NB4 (cell line): ENCODE data around the gene BMAL1.

Source experiments
- DNase-seq: peaks from one replicate; pipeline ENCODE4 v3.0.0; 2010; ENCODE audit warnings: low read depth
- H3K4me3 ChIP-seq: one replicate; pipeline ENCODE4 v1.5.1; 2011; ENCODE audit warnings: mild to moderate bottlenecking, low read depth, low read length, moderate library complexity
- MYC ChIP-seq: IDR thresholded peaks from 2 replicates; pipeline ENCODE4 v1.6.1; 2011; ENCODE audit warnings: low read depth, low read length
- POLR2A ChIP-seq: IDR thresholded peaks from 2 replicates; pipeline ENCODE4 v1.6.1; 2011; ENCODE audit warnings: mild to moderate bottlenecking; ENCODE audit not compliant: insufficient read length; ENCODE audit errors: extremely low read depth
- TF ChIP-seq, protein P1 (sequence below): IDR thresholded peaks from 2 replicates; pipeline ENCODE4 v1.6.1; 2011; ENCODE audit warnings: low read depth, low read length
- TF ChIP-seq, protein P2 (sequence below): IDR thresholded peaks from one replicate; pipeline ENCODE4 v1.5.1; 2012; ENCODE audit warnings: low read depth, low read length

BMAL1 gene

DNA sequence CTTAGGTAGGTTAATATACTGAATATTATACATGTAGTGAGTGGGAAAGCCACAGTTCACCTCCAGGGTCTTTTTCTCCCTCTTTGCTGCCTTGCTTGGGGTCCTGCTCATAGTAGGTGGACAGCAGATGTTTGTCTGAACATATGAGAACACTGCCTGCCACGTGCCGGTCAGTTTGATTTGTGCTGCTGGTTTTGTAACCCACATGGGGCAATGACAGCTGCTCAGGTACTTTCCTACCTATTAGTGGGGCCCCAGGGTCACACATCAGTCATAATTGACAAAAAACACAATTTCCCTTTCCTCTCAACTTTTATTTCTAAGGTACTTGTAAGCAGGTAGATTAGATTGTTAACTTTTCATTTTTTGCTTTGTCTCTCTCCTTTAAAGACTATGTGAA lies 43.8 kb downstream of the BMAL1 start:
- no peak for DNase-seq
- TF ChIP-seq, protein P1, sequence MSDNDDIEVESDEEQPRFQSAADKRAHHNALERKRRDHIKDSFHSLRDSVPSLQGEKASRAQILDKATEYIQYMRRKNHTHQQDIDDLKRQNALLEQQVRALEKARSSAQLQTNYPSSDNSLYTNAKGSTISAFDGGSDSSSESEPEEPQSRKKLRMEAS: no peak
- TF ChIP-seq MYC (no peak), POLR2A (no peak)
- TF ChIP-seq, protein P2, sequence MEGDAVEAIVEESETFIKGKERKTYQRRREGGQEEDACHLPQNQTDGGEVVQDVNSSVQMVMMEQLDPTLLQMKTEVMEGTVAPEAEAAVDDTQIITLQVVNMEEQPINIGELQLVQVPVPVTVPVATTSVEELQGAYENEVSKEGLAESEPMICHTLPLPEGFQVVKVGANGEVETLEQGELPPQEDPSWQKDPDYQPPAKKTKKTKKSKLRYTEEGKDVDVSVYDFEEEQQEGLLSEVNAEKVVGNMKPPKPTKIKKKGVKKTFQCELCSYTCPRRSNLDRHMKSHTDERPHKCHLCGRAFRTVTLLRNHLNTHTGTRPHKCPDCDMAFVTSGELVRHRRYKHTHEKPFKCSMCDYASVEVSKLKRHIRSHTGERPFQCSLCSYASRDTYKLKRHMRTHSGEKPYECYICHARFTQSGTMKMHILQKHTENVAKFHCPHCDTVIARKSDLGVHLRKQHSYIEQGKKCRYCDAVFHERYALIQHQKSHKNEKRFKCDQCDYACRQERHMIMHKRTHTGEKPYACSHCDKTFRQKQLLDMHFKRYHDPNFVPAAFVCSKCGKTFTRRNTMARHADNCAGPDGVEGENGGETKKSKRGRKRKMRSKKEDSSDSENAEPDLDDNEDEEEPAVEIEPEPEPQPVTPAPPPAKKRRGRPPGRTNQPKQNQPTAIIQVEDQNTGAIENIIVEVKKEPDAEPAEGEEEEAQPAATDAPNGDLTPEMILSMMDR: no peak
- no peak overlapping the region for H3K4me3 ChIP-seq

DNA sequence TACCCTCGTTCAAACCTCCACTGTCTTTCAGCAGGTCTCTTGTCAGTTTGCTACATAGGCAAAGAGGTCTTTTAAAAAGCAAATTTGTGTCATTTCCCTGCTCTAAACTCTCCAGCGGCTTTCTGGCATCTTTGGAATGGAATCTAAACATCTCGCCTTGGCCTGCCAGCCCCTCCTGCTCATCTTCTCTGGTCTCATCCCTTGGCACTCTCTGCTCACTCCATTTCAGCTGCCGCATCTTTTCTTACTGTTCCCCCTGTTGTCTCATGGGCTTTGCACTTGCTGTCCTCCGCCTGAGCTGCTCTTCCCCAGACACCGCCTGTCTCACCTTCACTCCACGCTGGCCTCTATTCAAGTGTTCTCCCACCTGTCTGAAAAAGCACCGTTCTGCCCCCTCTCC lies 46.6 kb downstream of the BMAL1 start:
- H3K4me3 ChIP-seq: no peak overlapping the region
- no peak for DNase-seq

DNA sequence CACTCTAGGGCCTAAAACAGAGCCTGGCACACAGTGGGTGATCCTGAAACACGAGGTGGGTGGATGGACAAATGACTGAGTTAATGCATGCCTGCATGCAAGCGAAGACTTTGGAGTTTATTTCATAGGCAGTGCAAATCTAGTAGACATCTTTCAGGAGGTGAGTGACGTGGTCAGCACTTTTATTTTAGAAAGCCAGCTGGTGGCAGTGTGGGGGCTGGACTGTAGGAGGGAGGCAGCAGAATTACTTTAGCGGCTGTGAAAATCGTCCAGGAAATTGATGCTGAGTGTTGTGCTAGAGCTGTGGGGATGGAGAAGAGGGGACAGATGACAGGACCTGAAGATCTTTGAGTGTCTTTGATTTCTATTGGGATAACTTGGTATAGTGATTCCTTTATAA lies 47.1 kb downstream of the BMAL1 start:
- H3K4me3 ChIP-seq: no peak overlapping the region
- TF ChIP-seq MYC: no peak
- TF ChIP-seq, protein P2: no peak
- TF ChIP-seq, protein P1: no peak
- no peak for TF ChIP-seq POLR2A
- no peak for DNase-seq

More for the DNA sequence above, 46.6 kb downstream of the BMAL1 start:
- TF ChIP-seq, protein P1: no peak
- TF ChIP-seq MYC (no peak), POLR2A (no peak)
- TF ChIP-seq, protein P2: no peak

DNA sequence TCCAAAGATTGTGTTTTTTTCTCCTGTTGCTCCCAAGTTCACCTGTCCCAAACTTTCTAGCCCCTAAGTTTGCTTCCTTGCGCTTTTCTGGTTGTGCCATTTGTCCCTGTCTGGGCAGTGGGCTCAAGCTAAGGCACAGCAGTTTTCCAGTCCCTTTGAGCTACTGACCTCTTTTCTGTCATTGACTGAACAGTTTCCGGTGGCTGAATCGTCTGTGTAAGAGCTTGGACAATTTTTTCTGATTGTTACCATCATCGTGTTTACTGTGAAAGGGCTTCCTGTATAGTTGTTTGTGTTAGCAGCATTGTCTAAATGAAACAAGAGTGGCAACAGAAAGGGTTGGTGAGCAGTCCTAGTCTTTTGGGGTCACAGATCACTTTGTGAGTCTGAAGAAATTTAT lies 49.8 kb downstream of the BMAL1 start:
- TF ChIP-seq MYC (no peak), POLR2A (no peak)
- TF ChIP-seq, protein P2: no peak
- TF ChIP-seq, protein P1: no peak
- DNase-seq: no peak
- H3K4me3 ChIP-seq: no peak overlapping the region

DNA sequence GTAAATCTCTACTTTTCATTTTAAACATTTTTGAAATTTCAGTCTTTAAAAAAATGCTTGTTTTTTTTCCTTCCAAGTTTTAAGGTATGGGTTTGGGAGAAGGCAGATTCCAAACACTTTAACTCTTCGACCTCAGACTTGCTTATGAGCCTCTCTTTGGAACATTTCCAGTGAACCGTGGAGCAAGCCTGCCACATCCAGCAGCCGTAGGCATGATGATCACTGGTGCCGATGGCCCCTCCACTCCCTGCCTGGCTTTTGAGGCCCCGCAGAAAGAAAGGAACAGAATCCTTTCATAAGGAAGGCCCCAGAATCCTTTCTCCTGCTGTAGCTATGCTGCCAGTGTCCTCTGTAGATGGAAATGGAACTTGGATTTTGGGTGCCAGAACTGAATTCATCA lies 50.7 kb downstream of the BMAL1 start:
- no peak for DNase-seq
- TF ChIP-seq, protein P2: no peak
- TF ChIP-seq POLR2A: no peak
- TF ChIP-seq, protein P1: no peak
- TF ChIP-seq MYC: no peak
- H3K4me3 ChIP-seq: no peak overlapping the region
